Right ventricle myocardium inferior (tissue), 1 donor: ENCODE measurements around the gene ADORA3. TPM values are rescaled to one million over a fixed set of nuclear protein-coding genes. Genes with fewer than 3 reads are reported as not detected.
"Not testable (repeated sequence)": the region's sequence is repeated elsewhere in the genome, so short reads cannot be mapped to it uniquely, and the experiment has no call there.

Experiments
- ATAC-seq: fragments of 200-7000 bp; cut with Tn5 transposase; one replicate; pipeline ENCODE4 v1.9.1; 2020; ENCODE audit warnings: mild to moderate bottlenecking, moderate library complexity
- DNase-seq: peaks from one replicate; pipeline ENCODE4 v3.0.0; 2021; ENCODE audit errors: missing footprints
- intact Hi-C: fragments of 100-400 bp; cut with DNase I; formaldehyde crosslinking; loops from one replicate; pipeline ENCODE4 v1.11.0; 2022
- long read RNA-seq: library from polyadenylated mRNA; unstranded; transcript quantifications from one replicate; pipeline ENCODE4 v2.0.0, GENCODE V29; 2021
- total RNA-seq: library from RNA; stranded (reverse); fragmentation: NEBNext Ultra II Directional; extraction: Animal tissue kit (Norgen Biotek cat#: 25700); gene quantifications from one replicate; pipeline ENCODE4 v1.2.1, GENCODE V29; 2021
- donor health status: DM: no; HTN: yes; CAD: no; lungs with severe emphysema.

The ADORA3 gene
- 3.8 TPM for total RNA-seq
- long read RNA-seq = 0 reads

GRCh38 chr1:111503585-111504060, at the start of gene ADORA3, which contains the start of gene TMIGD3:
Gene ADORA3, minus strand, starts transcription at chr1:111503633. Its CDS starts 279 bp downstream, at chr1:111503354.
Gene TMIGD3, minus strand, starts transcription at chr1:111503633. Its CDS starts 279 bp downstream, at chr1:111503354.
- ATAC-seq (no peak), DNase-seq (no peak)
- intact Hi-C loops = no loop called here

GRCh38 chr1:111553196-111553595, 49.8 kb upstream of the ADORA3 start:
- no peak for DNase-seq
- no peak for ATAC-seq
- intact Hi-C loops = no loop called here

- ATAC-seq (no peak), DNase-seq (no peak)
- intact Hi-C loops = no loop called here
Measured at GRCh38 chr1:111552587-111552986, 49.2 kb upstream of the ADORA3 start.

DNA sequence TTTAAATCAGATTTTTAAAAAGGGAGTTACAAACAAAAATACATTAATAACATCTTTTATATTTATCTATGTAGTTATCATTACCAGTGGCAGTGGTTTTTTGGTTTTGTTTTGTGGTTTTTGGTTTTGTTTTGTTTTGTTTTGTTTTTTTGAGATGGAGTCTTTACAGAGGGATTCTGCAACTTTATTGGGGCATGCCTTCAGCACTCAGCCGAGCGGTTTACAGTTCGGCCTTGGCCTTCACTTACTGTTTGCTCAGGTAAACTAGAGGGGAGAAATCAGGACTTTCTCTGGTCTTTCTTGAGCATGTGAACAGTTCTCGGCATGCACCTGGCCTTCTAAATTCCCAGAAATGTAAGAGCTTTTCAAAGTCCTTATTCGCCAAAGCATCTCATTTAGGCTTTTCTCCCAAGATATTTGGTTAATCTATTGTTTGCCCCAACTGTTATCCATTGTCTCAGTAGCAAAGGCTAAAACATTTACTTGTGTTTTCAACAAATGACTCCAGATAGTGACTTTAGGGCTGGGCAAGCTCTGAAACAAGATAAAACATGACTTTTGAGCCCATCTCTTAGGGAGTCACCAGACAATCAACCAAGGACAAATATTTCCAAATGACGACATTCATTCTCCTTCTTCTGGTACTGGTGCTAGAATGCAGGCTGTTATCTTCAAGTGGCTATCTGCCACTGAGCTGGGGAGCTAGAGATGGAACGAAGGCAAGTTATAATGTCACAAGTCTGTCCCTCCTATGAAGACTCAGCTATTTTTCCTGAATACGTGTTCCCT, 48.4 kb upstream of the ADORA3 start:
- DNase-seq = no peak
- intact Hi-C loops = no loop called here
- ATAC-seq = no peak

DNA sequence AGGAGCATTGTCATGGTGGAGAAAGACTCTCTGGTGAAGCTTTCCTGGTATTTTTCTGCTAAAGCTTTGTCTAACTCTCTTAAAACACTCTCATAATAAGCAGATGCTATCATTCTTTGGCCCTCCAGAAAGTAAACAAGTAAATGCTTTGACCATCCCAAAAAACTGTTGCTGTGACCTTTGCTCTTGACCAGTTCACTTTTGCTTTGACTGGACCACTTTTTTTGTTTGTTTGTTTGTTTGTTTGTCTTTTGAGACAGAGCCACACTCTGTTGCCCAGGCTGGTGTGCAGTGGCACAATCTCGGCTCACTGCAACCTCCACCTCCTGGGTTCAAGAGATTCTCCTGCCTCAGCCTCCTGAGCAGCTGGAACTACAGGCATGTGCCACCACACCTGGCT, 44.4 kb upstream of the ADORA3 start:
- ATAC-seq, DNase-seq, intact Hi-C loops: not testable (repeated sequence)

DNA sequence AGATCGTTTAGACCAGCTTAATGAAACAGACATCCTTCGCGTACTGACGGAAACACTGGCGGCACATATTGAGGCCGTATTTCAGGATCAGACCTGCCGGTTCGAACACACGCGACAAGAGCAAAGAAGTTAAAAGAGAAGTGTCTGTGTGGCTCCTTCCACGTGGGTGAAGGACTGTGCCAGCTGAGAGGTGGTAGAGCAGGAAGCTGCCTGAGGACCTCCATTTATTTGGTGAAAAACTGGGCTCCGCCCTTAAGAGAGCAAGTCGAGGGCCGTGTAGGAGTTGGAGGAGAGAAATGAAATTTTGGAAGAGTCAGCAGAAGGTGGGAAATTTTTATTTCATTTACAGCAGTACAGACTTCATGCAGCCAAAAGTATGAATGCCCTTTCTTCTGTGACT, 38.8 kb upstream of the ADORA3 start:
- DNase-seq (no peak), ATAC-seq (no peak)
- intact Hi-C loops = no loop called here

DNA sequence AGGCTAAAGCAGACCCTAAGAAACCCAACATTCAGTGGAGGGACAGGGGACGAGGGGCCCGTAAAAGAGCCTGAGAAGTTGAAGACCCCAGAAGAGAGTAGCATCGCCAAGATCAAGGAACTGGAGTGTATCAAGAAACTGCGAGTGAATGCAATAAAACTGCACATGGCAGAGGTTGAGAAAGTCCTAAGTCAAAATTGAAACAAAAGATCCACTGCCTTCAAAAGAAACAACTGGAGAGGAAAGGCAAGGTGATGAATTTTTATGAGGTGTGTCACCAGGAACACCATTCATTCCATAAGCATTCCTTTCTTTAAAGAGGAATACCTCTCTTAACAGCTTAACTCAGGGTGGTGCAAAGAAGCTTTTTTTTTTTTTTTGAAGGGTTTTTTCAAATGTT, 38.3 kb upstream of the ADORA3 start:
- DNase-seq = no peak
- intact Hi-C loops = no loop called here

DNA sequence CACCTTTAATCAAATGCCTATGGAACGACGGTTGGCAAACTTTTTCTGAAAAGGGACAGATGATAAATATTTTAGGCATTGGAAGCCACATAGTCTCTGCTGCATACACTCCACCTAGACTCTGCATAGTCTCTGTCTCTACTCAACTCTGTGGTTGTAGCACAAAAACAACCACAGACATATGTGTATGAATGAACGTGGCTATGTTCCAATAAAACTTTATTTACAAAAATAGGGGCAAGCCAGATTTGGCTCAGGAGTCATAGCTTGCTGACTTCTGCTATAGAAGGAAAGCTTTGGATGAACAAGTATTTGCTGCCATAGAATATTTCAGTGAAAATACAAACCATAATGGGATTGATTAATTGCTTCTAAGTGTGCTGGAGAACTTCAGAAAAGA, 37.5 kb upstream of the ADORA3 start:
- no peak for ATAC-seq
- intact Hi-C loops = no loop called here
- no peak for DNase-seq

More for the DNA sequence above, 38.3 kb upstream of the ADORA3 start:
- no peak for ATAC-seq

DNA sequence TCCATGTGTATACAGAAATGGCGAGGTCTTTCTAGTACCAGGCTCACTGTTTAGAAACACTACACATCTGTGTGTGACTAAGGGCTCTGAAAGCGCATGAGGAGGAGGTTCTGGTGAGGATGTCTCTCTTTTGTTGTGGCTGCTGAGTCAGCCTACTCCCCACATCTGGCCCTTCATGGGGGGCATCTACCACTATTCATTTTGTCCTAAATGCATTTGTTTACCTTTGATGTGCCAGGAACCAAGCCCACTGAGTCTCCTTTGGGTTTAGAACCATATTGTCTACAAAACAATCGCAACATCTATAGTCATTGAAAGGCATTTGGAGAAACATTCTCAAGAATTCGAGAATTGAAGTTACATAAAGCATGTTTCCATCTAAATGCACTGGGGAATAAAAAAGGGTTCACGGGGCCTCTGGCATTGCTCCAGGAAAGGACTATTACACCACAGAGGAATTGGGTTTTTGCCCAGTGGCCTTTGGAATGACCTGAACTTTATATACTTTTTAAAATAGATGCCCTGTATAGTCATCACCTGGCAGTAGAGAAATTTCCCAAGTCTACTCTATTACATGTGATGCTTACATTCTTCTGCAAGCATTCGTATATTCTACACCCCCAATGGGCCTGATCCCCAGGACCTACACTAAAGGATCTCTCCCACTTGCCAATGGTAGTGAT, 35.1 kb upstream of the ADORA3 start:
- intact Hi-C loops = no loop called here
- DNase-seq (no peak), ATAC-seq (no peak)

- no peak for DNase-seq
- intact Hi-C loops = no loop called here
- no peak for ATAC-seq
Measured at GRCh38 chr1:111535256-111536191, 32.1 kb upstream of the ADORA3 start.

DNA sequence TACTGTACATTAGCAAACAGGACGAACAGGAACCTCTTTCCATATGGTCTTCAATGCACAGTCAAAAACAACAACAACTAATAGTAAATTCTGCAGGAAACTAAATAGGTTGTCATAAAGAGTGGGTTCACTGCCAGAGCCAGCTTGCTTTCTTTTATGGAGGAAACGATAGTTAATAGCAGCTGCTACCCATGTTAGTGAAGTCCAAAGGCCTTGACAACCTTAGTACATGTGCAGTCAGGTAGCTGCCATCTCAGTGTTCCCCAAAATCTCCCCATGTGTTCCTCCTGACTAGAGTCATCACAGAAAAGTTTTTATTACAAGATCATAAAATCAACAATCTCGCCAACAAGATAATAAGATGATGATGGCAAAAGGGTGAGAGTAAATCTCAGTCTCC, 16.6 kb upstream of the ADORA3 start:
- intact Hi-C loops = no loop called here
- DNase-seq (no peak), ATAC-seq (no peak)

DNA sequence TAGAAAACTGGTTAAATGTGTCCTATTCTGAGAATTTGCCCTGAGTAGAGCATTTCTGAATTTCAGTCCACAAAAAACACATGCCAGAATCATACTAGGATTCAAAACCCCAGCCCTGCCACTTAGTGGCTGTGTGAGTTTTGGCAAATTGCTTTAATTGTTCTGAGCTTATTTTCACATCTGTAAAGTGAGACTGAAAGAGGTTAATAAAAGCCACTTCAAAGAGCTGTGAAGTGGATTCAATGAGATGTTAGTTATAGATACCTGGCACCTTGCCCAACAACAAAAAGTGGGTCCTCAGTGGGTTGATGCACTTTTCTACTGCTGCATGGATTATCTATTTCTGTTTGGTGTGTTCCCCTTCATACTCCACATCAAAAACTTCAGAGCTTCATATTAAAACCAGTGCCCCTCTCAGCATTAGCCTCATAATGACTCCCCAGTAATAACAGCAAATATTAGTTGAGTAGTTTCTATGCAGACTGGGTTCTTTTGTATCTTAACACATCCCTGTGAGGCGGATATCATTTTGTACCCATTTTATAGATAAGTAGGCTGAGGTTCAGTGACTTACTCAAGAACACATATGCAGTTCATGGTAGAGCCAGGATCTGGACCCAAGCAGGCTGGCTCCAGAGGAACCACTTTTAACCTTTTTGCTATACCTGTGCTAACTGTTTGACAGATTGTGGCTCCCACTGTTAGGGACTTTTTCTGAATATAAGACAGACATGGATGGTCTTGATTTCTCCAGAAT, 14.2 kb upstream of the ADORA3 start:
- ATAC-seq = no peak

DNA sequence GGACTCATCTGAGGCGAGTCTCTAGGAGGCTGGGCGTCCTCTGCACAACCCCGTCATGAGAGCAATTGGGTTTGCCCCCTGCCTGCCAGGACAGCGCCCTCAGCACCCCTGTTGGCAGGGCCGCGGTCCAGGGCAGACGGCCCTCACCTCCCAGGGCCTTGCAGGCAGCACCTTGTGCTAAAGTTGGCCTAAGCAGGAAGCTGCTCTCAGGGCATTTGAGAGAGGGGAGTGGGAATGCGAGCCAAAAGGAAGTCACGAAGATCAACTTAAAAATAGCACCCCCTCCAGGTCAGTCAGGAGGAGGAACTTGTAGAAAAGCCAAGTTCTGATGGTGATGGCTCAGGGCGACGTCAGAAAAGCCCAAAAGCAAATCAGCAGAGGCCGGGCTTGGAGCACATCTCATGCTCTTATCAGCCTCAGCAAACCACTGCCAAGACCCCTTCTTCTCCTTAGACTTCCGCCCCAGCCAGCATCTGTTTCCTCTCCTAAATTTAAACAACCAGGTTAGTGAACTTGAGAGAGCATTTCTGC, 12.6 kb upstream of the ADORA3 start:
- ATAC-seq = peak; percentile 71
- DNase-seq = peak; percentile 81
- intact Hi-C loops = loop anchor here (1.0 to 10.0 kb wide), 2 partner anchors 76 to 109 kb away; no protein-coding TSS in a partner anchor

More for the DNA sequence above, 14.2 kb upstream of the ADORA3 start:
- DNase-seq = no peak
- intact Hi-C loops = loop anchor here (10.0 kb wide), 1 partner anchor 107 kb away; no protein-coding TSS in a partner anchor

DNA sequence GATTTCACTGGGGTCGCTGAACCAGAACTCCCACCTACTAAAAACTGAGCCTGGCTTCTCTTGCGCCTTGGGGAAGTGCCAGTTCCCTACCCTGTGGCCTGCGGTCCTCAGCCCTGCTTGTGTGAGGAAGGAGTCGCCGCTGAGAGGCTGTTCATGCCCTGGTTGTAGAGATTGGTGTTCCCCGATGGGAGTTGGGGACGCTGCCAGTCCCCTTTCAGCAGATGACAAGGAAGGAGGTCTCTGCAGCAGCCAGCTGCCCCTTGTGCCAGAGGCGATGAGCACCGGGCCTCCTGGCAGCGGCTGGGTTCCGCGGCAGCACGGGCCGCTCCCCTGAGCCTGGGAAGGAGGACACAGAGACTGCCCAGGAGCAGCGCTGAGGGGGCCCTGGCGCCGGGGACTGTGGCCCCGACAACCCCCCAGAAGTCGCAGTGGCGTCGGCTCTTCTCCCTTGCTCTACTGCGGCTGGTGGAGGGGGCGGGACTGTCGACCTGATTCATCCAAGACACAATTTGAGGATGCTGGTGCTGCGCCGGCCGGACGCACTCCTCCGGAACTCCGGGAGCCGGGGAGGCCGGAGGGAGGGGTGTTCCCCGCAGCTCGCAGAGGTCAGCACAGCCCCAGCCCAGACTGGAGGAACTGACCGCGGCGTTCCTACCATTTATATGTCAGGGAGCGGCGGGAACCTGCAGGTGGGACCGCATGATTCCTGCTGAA, 12.0 kb upstream of the ADORA3 start:
- ATAC-seq (peak; percentile 81), DNase-seq (peak; percentile 90)
- intact Hi-C loops = loop anchor here (1.0 to 10.0 kb wide), 2 partner anchors 77 to 109 kb away; no protein-coding TSS in a partner anchor

DNA sequence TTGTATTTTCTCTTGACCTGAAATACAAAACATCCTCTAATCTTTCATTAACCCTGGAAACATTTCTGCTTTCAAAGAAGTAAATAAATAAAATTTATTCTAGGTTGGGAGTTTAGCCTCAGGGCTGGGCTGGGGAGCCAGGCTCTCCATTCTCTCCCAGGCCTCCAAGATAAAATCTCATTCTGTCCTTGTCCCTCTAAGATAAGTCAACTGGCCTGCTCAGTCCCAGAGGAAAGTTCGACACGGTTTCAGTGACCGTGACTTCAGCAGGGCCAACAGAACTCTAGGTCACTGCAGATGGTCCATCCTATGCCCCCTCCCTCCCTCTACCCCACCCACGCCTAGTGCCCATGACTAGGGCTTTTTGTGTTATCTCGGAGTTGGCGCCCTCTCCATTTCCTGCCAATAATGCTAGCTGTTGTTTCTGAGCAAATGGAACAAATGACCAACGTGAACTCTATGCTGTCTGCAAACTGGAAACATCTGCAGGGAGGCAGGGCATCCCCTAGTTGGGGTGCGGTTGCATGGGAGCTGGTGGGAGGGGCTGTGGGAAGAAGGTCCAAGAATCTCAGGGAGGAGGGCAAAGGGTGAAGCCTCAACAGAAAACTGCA, 10.1 kb upstream of the ADORA3 start:
- ATAC-seq = no peak
- no peak for DNase-seq
- intact Hi-C loops = loop anchor here (5.0 to 10.0 kb wide), 2 partner anchors 44 to 111 kb away; no protein-coding TSS in a partner anchor

DNA sequence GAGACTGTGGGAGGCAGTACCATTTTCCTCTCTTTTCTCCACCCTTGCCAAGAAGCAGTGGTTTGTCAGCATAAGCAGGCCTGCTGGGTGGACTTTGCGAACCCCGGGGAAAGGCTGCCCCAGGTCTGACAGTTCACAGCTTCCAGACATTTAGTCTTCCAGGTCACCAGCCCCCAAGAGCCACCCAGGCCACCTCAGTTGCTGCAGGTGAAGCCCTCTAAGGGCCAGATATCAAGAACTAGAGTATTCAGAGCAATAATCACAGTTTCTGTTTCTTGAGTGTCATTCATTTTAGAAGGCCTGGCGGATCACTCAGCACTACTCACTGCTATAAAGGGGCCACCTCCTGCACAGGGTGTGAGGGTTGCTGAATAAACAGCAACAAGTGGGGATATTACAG, 9.5 kb upstream of the ADORA3 start:
- ATAC-seq = no peak
- intact Hi-C loops = loop anchor here (5.0 to 10.0 kb wide), 2 partner anchors 44 to 112 kb away; no protein-coding TSS in a partner anchor
- DNase-seq = no peak
